Measurements from ENCODE around the gene HELZ2.

DNA sequence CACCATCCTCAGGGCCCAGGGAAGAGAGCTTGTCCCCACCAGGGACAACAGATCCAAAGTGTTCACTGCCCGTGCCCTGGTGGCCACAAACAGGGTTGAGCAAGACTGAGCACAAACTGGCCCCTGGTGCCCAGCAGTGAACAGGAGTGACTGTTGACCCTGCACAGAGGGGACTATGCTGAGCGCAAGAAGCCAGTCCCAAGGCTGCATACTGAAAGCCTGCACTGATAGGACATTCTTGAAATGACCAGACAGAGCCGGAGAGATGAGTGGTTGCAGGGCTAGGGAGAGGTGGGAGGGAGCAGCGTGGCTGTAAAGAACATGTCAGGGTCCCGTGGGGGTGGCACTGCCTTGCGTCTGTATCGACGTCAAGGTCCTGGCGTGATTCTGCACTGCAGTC is 23.0 kb downstream of the HELZ2 start:
- no peak for TF ChIP-seq TAF1 (IDR thresholded peaks at IDR 0.05; ENCODE audit: borderline replicate concordance, insufficient read depth, low read length)
- no peak for TF ChIP-seq POLR2AphosphoS5 (IDR thresholded peaks at IDR 0.05; ENCODE audit: low read depth, low read length)
- TF ChIP-seq REST (IDR thresholded peaks at IDR 0.05; ENCODE audit: insufficient read depth in 1 of 2, low read depth in 2 of 2, low read length in 2 of 2), result no peak
- no peak for TF ChIP-seq SIN3A (IDR thresholded peaks at IDR 0.05; ENCODE audit: borderline replicate concordance, insufficient read depth, low read length)
- TF ChIP-seq FOXP2 (optimal IDR thresholded peaks at IDR 0.05; ENCODE audit: borderline replicate concordance, extremely low read depth, extremely low read length, insufficient read depth), result no peak

All from PFSK-1 (cell line).